BLaER1 treated with 17β-estradiol and CSF1 and Interleukin-3, amounts not matched to agents 10 nM and 100 nM (cell line): ENCODE measurements around the gene CSNK1G2.

Experiments used
- H3K27ac ChIP-seq, 11 experiments: shearing (Covaris generic); formaldehyde crosslinking; 2 replicates each; pipeline ENCODE4 v1.8.1; 2022
- H3K27me3 ChIP-seq, 11 experiments: shearing (Covaris generic); formaldehyde crosslinking; 2 replicates each; pipeline ENCODE4 v1.8.1; 2022
- H3K36me3 ChIP-seq, 11 experiments: shearing (Covaris generic); formaldehyde crosslinking; 2 replicates each; pipeline ENCODE4 v1.8.1; 2022
- H3K4me1 ChIP-seq, 10 experiments: shearing (Covaris generic); formaldehyde crosslinking; 2 replicates each; pipeline ENCODE4 v1.8.1; 2022
- H3K4me2 ChIP-seq, 11 experiments: shearing (Covaris generic); formaldehyde crosslinking; 2 replicates each; pipeline ENCODE4 v1.8.1; 2022
- H3K4me3 ChIP-seq, 10 experiments: shearing (Covaris generic); formaldehyde crosslinking; 2 replicates each; pipeline ENCODE4 v1.8.1; 2022
- H3K9ac ChIP-seq, 11 experiments: shearing (Covaris generic); formaldehyde crosslinking; 2 replicates each; pipeline ENCODE4 v1.8.1; 2022
- H3K9me3 ChIP-seq, 11 experiments: shearing (Covaris generic); formaldehyde crosslinking; replicated peaks in 1 of 11; 2 replicates each; pipeline ENCODE4 v1.8.1; 2022
- H4K20me1 ChIP-seq, 11 experiments: shearing (Covaris generic); formaldehyde crosslinking; 2 replicates each; pipeline ENCODE4 v1.8.1; 2022
- Cebpa-rat ChIP-seq, 11 experiments: shearing (Covaris generic); IDR thresholded peaks; 2 replicates each; pipeline ENCODE4 v1.8.1; 2022

Gene CSNK1G2

DNA sequence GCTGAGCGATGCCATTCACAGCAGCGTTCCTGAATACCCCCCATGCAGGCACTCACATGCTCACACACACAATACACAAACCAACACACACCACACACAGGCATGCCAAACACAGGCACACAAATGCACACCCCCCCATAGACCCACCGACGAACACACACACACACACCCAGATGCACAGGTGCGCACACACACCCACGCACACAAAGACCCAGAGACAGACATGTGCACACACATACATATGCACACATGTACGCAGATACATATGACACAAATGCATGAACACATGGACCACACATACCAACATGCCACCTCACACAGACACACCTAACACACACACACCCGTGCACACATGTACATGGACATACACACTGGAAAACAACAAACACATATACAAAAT lies 7.0 kb upstream of the CSNK1G2 start:
- Histone ChIP-seq H3K9ac (no peak overlapping the region), H3K27ac (no peak overlapping the region), H3K4me3 (no peak overlapping the region), H3K4me2 (peak overlapping the region in 9 of 11 experiments; percentile 35 to 76 (median 48); a peak in 14 of 22 replicates), H4K20me1 (peaks cover 0 to 6% (median 0%) of the 10 kb centered on the region in 11 experiments; a peak in 2 of 22 replicates), H3K4me1 (peaks cover 18 to 48% (median 38%) of the 10 kb centered on the region in 10 experiments), H3K36me3 (no peaks in the 10 kb centered on the region), H3K27me3 (peaks cover 0 to 4% (median 3%) of the 10 kb centered on the region in 11 experiments; a peak in 21 of 22 replicates), H3K9me3 (peaks cover 14 to 33% (median 26%) of the 10 kb centered on the region in 11 experiments; a peak in 21 of 22 replicates)
- no peak for TF ChIP-seq Cebpa-rat (IDR thresholded peaks at IDR 0.05)

DNA sequence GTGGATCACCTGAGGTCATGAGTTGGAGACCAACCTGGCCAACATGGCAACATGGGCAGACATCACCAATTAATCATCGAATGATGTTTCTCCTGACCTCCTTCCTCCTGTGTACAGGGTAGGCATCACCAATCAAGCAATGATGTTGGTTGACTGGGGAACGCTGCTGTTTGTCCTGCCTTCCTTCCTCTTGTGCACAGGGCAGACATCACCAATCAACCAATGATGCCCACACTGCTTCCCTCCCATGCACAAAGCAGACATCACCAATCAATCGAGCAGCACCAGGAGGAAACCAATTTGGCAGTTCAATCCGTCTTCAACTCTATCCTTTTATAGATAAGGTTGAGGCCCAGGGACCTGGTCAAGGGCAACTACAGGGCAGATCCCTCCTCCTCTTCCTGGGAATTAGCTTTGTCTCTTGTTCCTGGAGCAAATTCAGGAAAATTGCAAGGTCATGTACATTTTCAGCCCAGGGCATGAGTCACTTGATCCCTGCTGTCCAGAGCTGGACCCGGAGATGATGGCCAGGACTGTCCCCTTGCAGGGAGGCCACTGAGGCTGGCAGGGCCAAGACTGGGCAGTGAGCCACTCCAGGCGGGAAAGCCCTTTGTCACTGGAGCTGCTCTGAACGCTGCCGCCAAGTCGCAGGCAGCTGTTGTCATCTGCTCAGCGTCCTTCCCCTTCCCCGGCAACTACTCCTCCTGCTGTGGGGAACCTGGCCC lies 5.3 kb upstream of the CSNK1G2 start:
- peaks cover 20 to 45% (median 37%) of the 10 kb centered on the region in 10 experiments for H3K4me1 ChIP-seq
- no peaks in the 10 kb centered on the region for H3K27me3 ChIP-seq
- TF ChIP-seq Cebpa-rat (IDR thresholded peaks at IDR 0.05) = no peak

DNA sequence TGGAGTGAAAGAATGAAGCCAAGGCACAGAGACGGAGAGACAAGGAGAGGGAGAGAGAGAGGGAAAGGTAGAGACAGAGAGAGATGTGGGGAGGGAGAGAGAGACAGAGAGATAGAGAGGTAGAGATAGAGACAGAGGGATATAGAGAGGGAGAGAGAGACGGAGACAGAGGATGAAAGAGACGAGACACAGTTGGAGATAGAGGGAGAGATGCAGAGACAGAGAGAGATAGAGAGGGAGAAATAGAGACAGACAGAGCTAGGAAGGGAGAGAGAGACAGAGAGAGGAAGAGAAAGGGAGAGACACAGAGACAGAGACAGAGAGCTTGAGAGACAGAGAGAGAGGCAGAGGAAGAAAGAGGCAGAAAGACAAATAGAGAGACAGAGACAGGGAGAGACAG lies 4.5 kb upstream of the CSNK1G2 start:
- Histone ChIP-seq H3K36me3 (no peaks in the 10 kb centered on the region), H3K4me1 (peaks cover 20 to 45% (median 37%) of the 10 kb centered on the region in 10 experiments), H3K4me2 (no peak overlapping the region), H3K9ac (no peak overlapping the region), H4K20me1 (no peaks in the 10 kb centered on the region), H3K27me3 (no peaks in the 10 kb centered on the region), H3K9me3 (peaks cover 13 to 29% (median 24%) of the 10 kb centered on the region in 11 experiments; a peak in 21 of 22 replicates), H3K4me3 (no peak overlapping the region), H3K27ac (no peak overlapping the region)
- no peak for TF ChIP-seq Cebpa-rat (IDR thresholded peaks at IDR 0.05)

More for the DNA sequence above, 5.3 kb upstream of the CSNK1G2 start:
- Histone ChIP-seq H3K4me2 (peak overlapping the region in 2 of 11 experiments; percentile 3 to 17; a peak in 1 of 22 replicates), H3K4me3 (no peak overlapping the region), H3K9ac (no peak overlapping the region), H4K20me1 (no peaks in the 10 kb centered on the region), H3K9me3 (peaks cover 14 to 33% (median 26%) of the 10 kb centered on the region in 11 experiments; a peak in 21 of 22 replicates), H3K36me3 (no peaks in the 10 kb centered on the region), H3K27ac (0 out of 22 replicates have a peak overlapping the region, but pooled peaks of 1 of the 11 experiments have one; percentile 5)

DNA sequence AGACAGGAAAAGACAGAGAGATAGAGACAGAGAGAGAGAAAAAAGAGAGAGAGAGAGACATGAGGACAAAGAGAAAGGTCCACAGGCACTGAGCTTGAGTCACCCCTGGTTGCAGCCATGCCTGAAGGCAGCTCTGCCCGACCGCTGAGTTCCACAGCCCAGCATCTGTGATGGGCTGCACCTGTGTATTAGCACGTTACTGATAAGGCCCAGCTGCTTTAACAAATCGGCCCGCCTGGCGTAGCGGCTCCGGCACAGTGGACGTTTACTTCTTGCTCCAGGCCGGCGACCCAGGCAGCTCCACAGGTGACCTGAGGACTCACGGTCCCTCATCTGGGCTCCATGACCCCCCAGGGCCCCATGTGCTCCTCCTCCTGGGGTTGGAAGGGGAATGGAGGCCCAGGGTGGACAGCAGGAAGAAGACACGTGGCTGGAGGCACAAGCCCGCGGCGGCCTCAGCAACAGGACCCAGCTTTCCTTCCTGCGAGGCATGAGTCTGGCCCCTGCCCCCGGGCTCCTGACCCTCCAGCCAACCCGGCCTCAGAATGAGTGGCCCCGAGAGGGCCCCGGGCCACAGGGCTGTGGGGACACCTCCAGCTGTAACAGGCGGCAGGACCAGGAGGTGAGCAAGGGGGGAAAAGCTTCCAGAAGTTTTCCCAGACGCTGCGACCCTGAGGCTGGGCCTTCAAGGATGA lies 3.9 kb upstream of the CSNK1G2 start:
- no peaks in the 10 kb centered on the region for H3K36me3 ChIP-seq
- H3K4me1 ChIP-seq = peaks cover 20 to 45% (median 37%) of the 10 kb centered on the region in 10 experiments
- no peak for TF ChIP-seq Cebpa-rat (IDR thresholded peaks at IDR 0.05)
- no peak overlapping the region for H3K9ac ChIP-seq
- no peaks in the 10 kb centered on the region for H3K27me3 ChIP-seq
- H3K4me2 ChIP-seq = no peak overlapping the region
- H3K27ac ChIP-seq = peak overlapping the region in 2 of 11 experiments; percentile 10 to 25; a peak in 1 of 22 replicates
- H3K4me3 ChIP-seq = no peak overlapping the region
- peaks cover 6 to 22% (median 17%) of the 10 kb centered on the region in 11 experiments; a peak in 21 of 22 replicates for H3K9me3 ChIP-seq
- H4K20me1 ChIP-seq = peaks cover 0 to 4% (median 1%) of the 10 kb centered on the region in 11 experiments; a peak in 10 of 22 replicates

DNA sequence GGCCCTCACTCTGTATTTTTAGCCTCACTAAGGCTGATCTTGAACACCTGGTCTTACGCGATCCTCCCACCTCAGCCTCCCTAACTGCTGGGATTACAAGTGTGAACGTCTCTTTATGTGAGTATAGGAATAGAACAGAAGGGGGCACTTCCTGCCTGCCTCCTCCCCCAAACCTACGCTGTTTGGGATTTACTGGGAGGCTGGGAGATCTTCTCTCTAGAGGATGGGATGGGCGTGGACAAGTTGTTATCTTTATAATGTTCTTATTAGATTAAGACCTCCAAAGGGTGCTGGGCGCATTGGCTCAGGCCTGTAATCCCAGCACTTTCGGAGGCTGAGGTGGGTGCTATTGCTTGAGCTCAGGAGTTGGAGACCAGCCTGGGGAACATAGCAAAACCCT lies 2.9 kb upstream of the CSNK1G2 start:
- Histone ChIP-seq H4K20me1 (peaks cover 4 to 14% (median 11%) of the 10 kb centered on the region in 11 experiments; a peak in 21 of 22 replicates), H3K9ac (no peak overlapping the region), H3K36me3 (no peaks in the 10 kb centered on the region), H3K27me3 (no peaks in the 10 kb centered on the region), H3K4me2 (no peak overlapping the region), H3K4me3 (no peak overlapping the region), H3K27ac (no peak overlapping the region; a peak in 1 of 22 replicates), H3K9me3 (peaks cover 0 to 15% (median 11%) of the 10 kb centered on the region in 11 experiments; a peak in 16 of 22 replicates), H3K4me1 (peaks cover 22 to 44% (median 38%) of the 10 kb centered on the region in 10 experiments)
- no peak for TF ChIP-seq Cebpa-rat (IDR thresholded peaks at IDR 0.05)

DNA sequence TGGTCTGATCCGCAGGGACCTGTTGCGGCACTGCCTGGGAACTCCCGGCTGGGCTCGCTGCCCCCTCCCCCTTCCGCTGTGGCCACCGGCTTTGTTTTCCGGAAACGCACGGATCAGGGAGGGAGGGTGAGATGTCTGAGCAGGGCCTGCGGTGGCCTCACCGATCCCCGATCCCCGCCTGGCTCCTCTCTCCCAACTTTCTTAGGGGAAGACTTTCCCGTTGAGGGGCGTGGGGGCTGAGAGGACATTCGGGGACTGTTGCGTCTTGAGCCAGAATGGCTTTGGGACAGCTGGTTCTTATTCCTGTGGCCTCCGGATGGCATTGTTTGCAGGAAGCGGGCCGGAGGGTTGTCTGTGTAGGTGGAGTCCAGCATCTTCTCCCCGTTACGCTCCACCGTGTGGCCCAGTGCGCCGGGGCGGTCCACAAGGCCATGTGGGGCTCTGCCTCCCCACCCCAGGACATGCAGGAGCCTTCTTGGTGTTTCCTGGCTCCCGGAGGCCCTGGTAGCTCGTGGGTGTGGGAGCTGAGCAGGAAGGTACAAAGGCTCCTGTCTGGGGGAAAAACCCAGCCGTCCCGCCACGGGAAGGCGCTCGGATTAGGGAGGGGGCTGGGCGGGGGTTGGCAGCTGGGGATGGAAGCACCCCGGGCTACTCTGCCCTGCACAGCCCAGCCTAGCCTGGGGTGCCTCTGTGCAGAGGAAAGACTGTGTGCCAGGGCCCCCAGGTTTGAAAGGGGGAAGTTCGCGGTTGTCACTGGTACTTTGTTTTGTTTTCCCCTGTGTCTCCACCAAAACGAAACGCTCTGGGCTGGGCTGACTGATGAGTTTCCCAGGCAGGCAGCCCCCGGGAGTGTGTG lies 1.3 kb downstream of the CSNK1G2 start:
- peaks cover 42 to 62% (median 55%) of the 10 kb centered on the region in 10 experiments for H3K4me1 ChIP-seq
- H3K9ac ChIP-seq = peak overlapping the region; percentile 89 to 97 (median 94)
- peak overlapping the region; percentile 94 to 100 (median 98) for H3K4me2 ChIP-seq
- H3K27ac ChIP-seq = peak overlapping the region; percentile 89 to 97 (median 94)
- H3K4me3 ChIP-seq = peak overlapping the region; percentile 68 to 87 (median 75)
- peak in 2 of 11 experiments; percentile 12 to 55; a peak in 1 of 22 replicates for TF ChIP-seq Cebpa-rat (IDR thresholded peaks at IDR 0.05)
- H3K36me3 ChIP-seq = peaks cover 4 to 7% (median 6%) of the 10 kb centered on the region in 11 experiments; a peak in 19 of 22 replicates
- peaks cover 0 to 6% (median 1%) of the 10 kb centered on the region in 11 experiments; a peak in 9 of 22 replicates for H3K9me3 ChIP-seq
- peaks cover 44 to 56% (median 52%) of the 10 kb centered on the region in 11 experiments for H4K20me1 ChIP-seq
- H3K27me3 ChIP-seq = no peaks in the 10 kb centered on the region

DNA sequence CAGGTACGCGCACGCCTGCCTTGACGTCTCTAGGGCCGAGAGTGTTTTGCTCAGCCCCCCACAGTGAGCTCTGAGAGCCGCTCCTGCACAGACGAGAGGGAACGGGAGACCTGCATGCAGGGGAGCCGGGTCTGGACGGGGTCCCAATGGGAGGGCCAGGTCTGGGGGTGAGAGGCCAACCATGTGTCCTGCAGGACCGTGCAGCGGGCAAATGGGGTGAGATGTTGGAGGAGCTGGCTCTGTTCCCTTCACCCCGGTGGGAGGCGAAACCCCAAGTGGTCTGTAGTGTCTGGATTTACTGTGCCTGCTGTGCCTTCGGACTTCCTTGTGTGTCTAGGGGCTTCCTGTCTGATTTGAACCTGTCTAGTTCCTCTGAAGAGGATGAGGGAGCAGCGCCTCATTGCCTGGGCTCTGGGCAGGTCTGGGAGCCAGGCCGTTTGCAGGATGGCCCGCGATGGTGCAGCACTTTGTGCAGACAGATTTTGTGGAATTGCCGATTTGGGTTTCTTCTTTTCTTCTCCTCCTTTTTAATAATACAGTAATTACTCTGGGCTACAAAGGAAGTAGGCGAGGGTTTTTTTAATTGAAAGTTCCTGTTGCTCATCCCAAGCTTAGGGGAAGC lies 2.1 kb downstream of the CSNK1G2 start:
- peaks cover 51 to 63% (median 59%) of the 10 kb centered on the region in 11 experiments for H4K20me1 ChIP-seq
- H3K4me1 ChIP-seq = peaks cover 47 to 68% (median 59%) of the 10 kb centered on the region in 10 experiments
- H3K27ac ChIP-seq = peak overlapping the region in 10 of 11 experiments; percentile 89 to 97 (median 94); a peak in 20 of 22 replicates

More for the DNA sequence above, 2.1 kb downstream of the CSNK1G2 start:
- Histone ChIP-seq H3K4me3 (peak overlapping the region; percentile 68 to 87 (median 75)), H3K36me3 (peaks cover 8 to 14% (median 13%) of the 10 kb centered on the region in 11 experiments; a peak in 21 of 22 replicates), H3K27me3 (no peaks in the 10 kb centered on the region), H3K4me2 (peak overlapping the region; percentile 94 to 100 (median 98)), H3K9me3 (peaks cover 0 to 13% (median 8%) of the 10 kb centered on the region in 11 experiments; a peak in 10 of 22 replicates), H3K9ac (peak overlapping the region; percentile 89 to 97 (median 94))
- TF ChIP-seq Cebpa-rat (IDR thresholded peaks at IDR 0.05) = no peak
